BLaER1 (cell line): ENCODE data around the gene RELA.
"Not testable (repeated sequence)": the region's sequence is repeated elsewhere in the genome, so short reads cannot be mapped to it uniquely, and the experiment has no call there.

Experiments
- H3K27ac ChIP-seq: shearing (Covaris generic); formaldehyde crosslinking; 2 replicates; pipeline ENCODE4 v1.8.1; 2022
- H3K27me3 ChIP-seq: shearing (Covaris generic); formaldehyde crosslinking; 2 replicates; pipeline ENCODE4 v1.8.1; 2022
- H3K36me3 ChIP-seq: shearing (Covaris generic); formaldehyde crosslinking; 2 replicates; pipeline ENCODE4 v1.8.1; 2022
- H3K4me1 ChIP-seq: shearing (Covaris generic); formaldehyde crosslinking; 2 replicates; pipeline ENCODE4 v1.8.1; 2022
- H3K4me2 ChIP-seq: shearing (Covaris generic); formaldehyde crosslinking; 2 replicates; pipeline ENCODE4 v1.8.1; 2022
- H3K4me3 ChIP-seq: shearing (Covaris generic); formaldehyde crosslinking; 2 replicates; pipeline ENCODE4 v1.8.1; 2022
- H3K9ac ChIP-seq: shearing (Covaris generic); formaldehyde crosslinking; 2 replicates; pipeline ENCODE4 v1.8.1; 2022
- H3K9me3 ChIP-seq: shearing (Covaris generic); formaldehyde crosslinking; 2 replicates; pipeline ENCODE4 v1.8.1; 2022
- H4K20me1 ChIP-seq: shearing (Covaris generic); formaldehyde crosslinking; 2 replicates; pipeline ENCODE4 v1.8.1; 2022
- Cebpa-rat ChIP-seq: shearing (Covaris generic); IDR thresholded peaks from 2 replicates; pipeline ENCODE4 v1.8.1; 2022

The RELA gene

GRCh38 chr11:65700399-65700798, 37.7 kb upstream of the RELA start:
- Histone ChIP-seq H3K9ac (no peak overlapping the region), H3K27me3 (no peaks in the 10 kb centered on the region), H3K36me3 (no peaks in the 10 kb centered on the region), H3K27ac (no peak overlapping the region), H3K4me3 (no peak overlapping the region), H3K4me1 (peaks cover 56% of the 10 kb centered on the region), H4K20me1 (no peaks in the 10 kb centered on the region), H3K9me3 (peaks cover 16% of the 10 kb centered on the region), H3K4me2 (peak overlapping the region; percentile 46)
- no peak for TF ChIP-seq Cebpa-rat

- no peak for TF ChIP-seq Cebpa-rat
- no peak overlapping the region for H3K4me2 ChIP-seq
- no peak overlapping the region for H3K9ac ChIP-seq
- H4K20me1 ChIP-seq, result no peaks in the 10 kb centered on the region
- no peak overlapping the region for H3K4me3 ChIP-seq
- peaks cover 16% of the 10 kb centered on the region for H3K9me3 ChIP-seq
- H3K27me3 ChIP-seq, result no peaks in the 10 kb centered on the region
- H3K4me1 ChIP-seq, result peaks cover 45% of the 10 kb centered on the region
- H3K27ac ChIP-seq, result no peak overlapping the region
- H3K36me3 ChIP-seq, result no peaks in the 10 kb centered on the region
These were observed 36.6 kb upstream of the RELA start for GRCh38 chr11:65699306-65699705.

GRCh38 chr11:65698205-65698604, 35.5 kb upstream of the RELA start:
- H3K4me1 ChIP-seq, result peaks cover 34% of the 10 kb centered on the region
- no peaks in the 10 kb centered on the region for H3K27me3 ChIP-seq
- H3K4me2 ChIP-seq, result no peak overlapping the region
- no peaks in the 10 kb centered on the region for H4K20me1 ChIP-seq
- no peak overlapping the region for H3K27ac ChIP-seq
- TF ChIP-seq Cebpa-rat, result no peak
- H3K36me3 ChIP-seq, result no peaks in the 10 kb centered on the region
- H3K9me3 ChIP-seq, result peaks cover 16% of the 10 kb centered on the region
- no peak overlapping the region for H3K4me3 ChIP-seq
- no peak overlapping the region for H3K9ac ChIP-seq

GRCh38 chr11:65696802-65697552, 34.3 kb upstream of the RELA start:
- Histone ChIP-seq H3K27ac (no peak overlapping the region), H4K20me1 (no peaks in the 10 kb centered on the region), H3K9me3 (peaks cover 16% of the 10 kb centered on the region), H3K9ac (no peak overlapping the region), H3K27me3 (no peaks in the 10 kb centered on the region), H3K4me3 (no peak overlapping the region), H3K4me2 (no peak overlapping the region), H3K36me3 (no peaks in the 10 kb centered on the region), H3K4me1 (peaks cover 28% of the 10 kb centered on the region)
- no peak for TF ChIP-seq Cebpa-rat

- H3K4me2 ChIP-seq, result peak overlapping the region; percentile 33
- H4K20me1 ChIP-seq, result no peaks in the 10 kb centered on the region
- peaks cover 16% of the 10 kb centered on the region for H3K9me3 ChIP-seq
- H3K4me1 ChIP-seq, result peaks cover 20% of the 10 kb centered on the region
- no peak for TF ChIP-seq Cebpa-rat
- no peaks in the 10 kb centered on the region for H3K27me3 ChIP-seq
- no peak overlapping the region for H3K9ac ChIP-seq
- no peak overlapping the region for H3K27ac ChIP-seq
- H3K4me3 ChIP-seq, result no peak overlapping the region
- no peaks in the 10 kb centered on the region for H3K36me3 ChIP-seq
These were observed 32.9 kb upstream of the RELA start for GRCh38 chr11:65695459-65696241.

- TF ChIP-seq Cebpa-rat, result no peak
- Histone ChIP-seq H3K4me3 (no peak overlapping the region), H4K20me1 (no peaks in the 10 kb centered on the region), H3K9me3 (no peaks in the 10 kb centered on the region), H3K27ac (no peak overlapping the region), H3K36me3 (no peaks in the 10 kb centered on the region), H3K9ac (no peak overlapping the region), H3K4me1 (peaks cover 11% of the 10 kb centered on the region), H3K4me2 (no peak overlapping the region), H3K27me3 (no peaks in the 10 kb centered on the region)
These were observed 29.7 kb upstream of the RELA start for GRCh38 chr11:65692367-65692766.

GRCh38 chr11:65691847-65692246, 29.1 kb upstream of the RELA start:
- H4K20me1 ChIP-seq, H3K27me3 ChIP-seq, H3K27ac ChIP-seq, H3K9ac ChIP-seq, H3K4me2 ChIP-seq, H3K4me3 ChIP-seq, H3K9me3 ChIP-seq, H3K36me3 ChIP-seq: not testable (repeated sequence)
- H3K4me1 ChIP-seq, result peaks cover 11% of the 10 kb centered on the region

- no peak for TF ChIP-seq Cebpa-rat
- H3K27me3 ChIP-seq, result no peaks in the 10 kb centered on the region
- H3K36me3 ChIP-seq, result no peaks in the 10 kb centered on the region
- no peaks in the 10 kb centered on the region for H4K20me1 ChIP-seq
- H3K4me1 ChIP-seq, result peaks cover 6% of the 10 kb centered on the region; the same call in 1 of the 2 replicates
- no peak overlapping the region for H3K27ac ChIP-seq
- no peak overlapping the region for H3K4me2 ChIP-seq
- H3K9ac ChIP-seq, result no peak overlapping the region
- H3K9me3 ChIP-seq, result no peaks in the 10 kb centered on the region
- no peak overlapping the region for H3K4me3 ChIP-seq
These were observed 23.3 kb upstream of the RELA start for GRCh38 chr11:65685981-65686380.

- H3K9ac ChIP-seq, H3K9me3 ChIP-seq: not testable (repeated sequence)
These were observed 20.8 kb upstream of the RELA start for GRCh38 chr11:65683480-65683879.

GRCh38 chr11:65680192-65680743, 17.6 kb upstream of the RELA start:
- H4K20me1 ChIP-seq, result no peaks in the 10 kb centered on the region
- no peak for TF ChIP-seq Cebpa-rat

More at GRCh38 chr11:65683480-65683879, 20.8 kb upstream of the RELA start:
- not testable (repeated sequence) for H3K27me3 ChIP-seq, H3K4me3 ChIP-seq, H4K20me1 ChIP-seq, H3K4me2 ChIP-seq, H3K36me3 ChIP-seq, H3K27ac ChIP-seq
- peaks cover 29% of the 10 kb centered on the region for H3K4me1 ChIP-seq

More at GRCh38 chr11:65680192-65680743, 17.6 kb upstream of the RELA start:
- no peak overlapping the region for H3K4me3 ChIP-seq
- peaks cover 29% of the 10 kb centered on the region for H3K4me1 ChIP-seq
- H3K9me3 ChIP-seq, result no peaks in the 10 kb centered on the region
- H3K4me2 ChIP-seq, result peak overlapping the region; percentile 40
- H3K36me3 ChIP-seq, result no peaks in the 10 kb centered on the region
- H3K27me3 ChIP-seq, result no peaks in the 10 kb centered on the region
- no peak overlapping the region for H3K9ac ChIP-seq
- no peak overlapping the region for H3K27ac ChIP-seq
